ENCODE data around the gene PTAFR. TPM values are rescaled to one million over a fixed set of nuclear protein-coding genes. Genes with fewer than 3 reads are reported as not detected.

Gene PTAFR
- total and polyA plus RNA-seq, 2 of the 8 experiments (the other 6 are each of a cell fraction or from before 2014, with no cell fraction given) = 1.2 to 4.9 TPM

DNA sequence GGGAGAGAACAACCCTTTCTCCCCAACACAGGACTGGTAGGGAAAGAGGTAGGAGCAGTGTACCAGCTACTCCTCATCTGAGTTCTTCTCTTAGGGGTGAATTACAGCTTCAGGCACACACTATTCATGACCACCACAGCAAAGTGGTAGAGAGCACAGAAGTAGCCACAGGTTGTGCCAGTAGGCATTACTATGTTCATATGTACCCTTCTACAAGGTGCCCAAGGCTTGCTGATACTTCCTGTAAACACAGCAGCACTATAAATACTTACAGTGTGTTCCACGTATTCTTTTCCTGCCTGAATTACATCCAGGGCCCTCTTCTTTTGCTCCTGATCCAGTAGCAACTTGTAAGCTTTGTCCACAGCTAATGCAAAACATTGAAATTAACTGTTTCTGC is 33.2 kb upstream of the PTAFR start (continued):
- no peak for TF ChIP-seq CHD7 (IDR thresholded peaks at IDR 0.05; ENCODE audit: insufficient replicate concordance, low read length)
